ENCODE data around the gene GGTLC2.

- TF ChIP-seq CTCF (IDR thresholded peaks at IDR 0.05; ENCODE audit: poor library complexity, severe bottlenecking) (no peak), TAF1 (IDR thresholded peaks at IDR 0.05; ENCODE audit: low read depth) (no peak), RAD21 (conservative IDR thresholded peaks at IDR 0.05) (no peak), POLR2AphosphoS5 (IDR thresholded peaks at IDR 0.05) (no peak), EZH2 (IDR thresholded peaks at IDR 0.05; ENCODE audit: borderline replicate concordance, insufficient read depth, low read length, poor library complexity, severe bottlenecking) (no peak), MXI1 (conservative IDR thresholded peaks at IDR 0.05; ENCODE audit: poor library complexity, severe bottlenecking) (no peak), REST (IDR thresholded peaks at IDR 0.05; ENCODE audit: borderline replicate concordance) (no peak), EP300 (conservative IDR thresholded peaks at IDR 0.05; ENCODE audit: poor library complexity, severe bottlenecking) (no peak), SMC3 (conservative IDR thresholded peaks at IDR 0.05; ENCODE audit: poor library complexity) (no peak)
These were observed 45.2 kb upstream of the GGTLC2 start for GRCh38 chr22:22599248-22599647.

Measured in neural cell (in vitro differentiated cells).